ENCODE measurements around the gene ANKRD52. TPM values are rescaled to one million over a fixed set of nuclear protein-coding genes. Genes with fewer than 3 reads are reported as not detected.

The ANKRD52 gene
- total RNA-seq, 1 experiment from 2014 or later, result 56.6 TPM

DNA sequence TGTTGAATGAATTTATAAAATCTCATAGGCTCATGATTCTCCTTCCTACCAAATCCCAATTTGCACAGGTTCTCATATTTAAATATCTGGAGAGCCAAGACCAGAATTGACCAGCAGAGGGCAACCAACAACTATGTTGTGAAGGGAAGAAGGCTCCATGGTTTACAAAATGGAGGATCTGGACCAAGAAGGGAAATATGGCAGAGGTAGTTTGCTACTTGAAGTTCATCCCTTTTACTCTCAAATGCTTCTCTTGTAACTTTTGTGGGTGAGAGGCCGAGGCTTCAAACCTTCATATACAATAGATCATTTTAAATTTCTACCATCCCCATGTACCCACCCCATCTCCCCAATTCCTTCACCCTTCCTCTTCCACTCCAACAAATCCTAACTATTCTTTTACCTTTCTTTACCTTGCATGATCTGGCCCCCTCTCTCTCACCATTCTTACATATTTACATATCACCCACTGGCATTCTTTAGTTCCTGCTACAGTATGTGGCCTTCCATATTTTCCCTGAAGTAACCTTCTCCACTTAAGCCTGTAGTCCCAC is 65.1 kb downstream of the ANKRD52 start:
- POLR2A ChIA-PET, result no interaction called here
- Histone ChIP-seq H3K27me3 (ENCODE audit: insufficient read depth, low read length) (no peaks in the 10 kb centered on the region), H3K9ac (ENCODE audit: low read length) (no peak overlapping the region), H3K4me1 (ENCODE audit: control insufficient read depth in 1 of 2, insufficient read depth in 2 of 2, low read length in 2 of 2) (peaks cover 12 to 24% of the 10 kb centered on the region in 2 experiments), H2AFZ (ENCODE audit: low read depth, low read length, poor library complexity, severe bottlenecking) (peak overlapping the region; percentile 91), H3K4me3 (replicated peaks in 1 of 2; ENCODE audit: low read depth in 1 of 2, low read length in 2 of 2) (no peak overlapping the region), H3K36me3 (ENCODE audit: control insufficient read depth in 1 of 2, insufficient read depth in 2 of 2, low read length in 2 of 2) (no peaks in the 10 kb centered on the region), H3K4me2 (ENCODE audit: low read length) (peak overlapping the region; percentile 3; the same call in 1 of the 2 replicates), H3K27ac (ENCODE audit: low read depth, low read length) (no peak overlapping the region), H4K20me1 (ENCODE audit: insufficient read depth) (no peaks in the 10 kb centered on the region), H3K79me2 (ENCODE audit: insufficient read depth, low read length) (peaks cover 9% of the 10 kb centered on the region), H3K9me2 (ENCODE audit: insufficient read depth) (no peaks in the 10 kb centered on the region), H3K9me3 (ENCODE audit: control insufficient read depth in 1 of 2, insufficient read depth in 1 of 2, low read depth in 1 of 2, low read length in 2 of 2) (no peaks in the 10 kb centered on the region)
- RAD21 ChIA-PET (ENCODE audit: low non-redundant PET in 1 of 2, low total read pairs in 2 of 2, uncharacterized antibody in 2 of 2, unreplicated experiment in 2 of 2), result no interaction called here
- intact Hi-C loops (cut with micrococcal nuclease), result loop anchor here (1.0 to 5.0 kb wide), 4 partner anchors 64 to 399 kb away; no protein-coding TSS in a partner anchor
- DNase-seq (ENCODE audit: low read depth, low spot score) (peak; percentile 80), ATAC-seq (no peak)
- BruUV-seq (replicated peaks), result no TSS peak
- CTCF ChIA-PET, result no interaction called here
- TF ChIP-seq YY1 (IDR thresholded peaks at IDR 0.05; ENCODE audit: extremely low read depth, insufficient replicate concordance, low read depth, low read length) (peak; percentile 93), JUND (IDR thresholded peaks at IDR 0.05) (no peak), MAX (IDR thresholded peaks at IDR 0.05) (no peak), TCF7L2 (IDR thresholded peaks at IDR 0.05; ENCODE audit: borderline replicate concordance, extremely low read depth, insufficient read depth, insufficient read length) (no peak), ELF1 (IDR thresholded peaks at IDR 0.05; ENCODE audit: borderline replicate concordance, low read depth) (no peak), SIN3A (IDR thresholded peaks at IDR 0.05; ENCODE audit: low read depth) (no peak), EZH2 (IDR thresholded peaks at IDR 0.05) (no peak), ZNF274 (IDR thresholded peaks at IDR 0.05; ENCODE audit: low read depth, low read length) (no peak), FOSL1 (IDR thresholded peaks at IDR 0.05; ENCODE audit: low read depth) (no peak), POLR2A (IDR thresholded peaks at IDR 0.05; ENCODE audit: borderline replicate concordance, extremely low read depth, insufficient read depth, insufficient read length) (no peak), RAD21 (IDR thresholded peaks at IDR 0.05; ENCODE audit: low read depth) (peak; percentile 94), SP1 (IDR thresholded peaks at IDR 0.05; ENCODE audit: low read depth) (no peak), SRF (IDR thresholded peaks at IDR 0.05; ENCODE audit: low read depth) (no peak), CEBPB (IDR thresholded peaks at IDR 0.05; ENCODE audit: low read depth) (no peak), EGR1 (IDR thresholded peaks at IDR 0.05; ENCODE audit: low read depth) (no peak), ZFX (IDR thresholded peaks at IDR 0.05) (no peak), EZH2phosphoT487 (IDR thresholded peaks at IDR 0.05; ENCODE audit: borderline replicate concordance) (no peak), POLR2AphosphoS5 (IDR thresholded peaks at IDR 0.05; ENCODE audit: low read depth, low read length) (no peak), ZBTB33 (IDR thresholded peaks at IDR 0.05; ENCODE audit: extremely low read depth, insufficient replicate concordance, low read length) (no peak)
- TF ChIP-seq, protein P1, sequence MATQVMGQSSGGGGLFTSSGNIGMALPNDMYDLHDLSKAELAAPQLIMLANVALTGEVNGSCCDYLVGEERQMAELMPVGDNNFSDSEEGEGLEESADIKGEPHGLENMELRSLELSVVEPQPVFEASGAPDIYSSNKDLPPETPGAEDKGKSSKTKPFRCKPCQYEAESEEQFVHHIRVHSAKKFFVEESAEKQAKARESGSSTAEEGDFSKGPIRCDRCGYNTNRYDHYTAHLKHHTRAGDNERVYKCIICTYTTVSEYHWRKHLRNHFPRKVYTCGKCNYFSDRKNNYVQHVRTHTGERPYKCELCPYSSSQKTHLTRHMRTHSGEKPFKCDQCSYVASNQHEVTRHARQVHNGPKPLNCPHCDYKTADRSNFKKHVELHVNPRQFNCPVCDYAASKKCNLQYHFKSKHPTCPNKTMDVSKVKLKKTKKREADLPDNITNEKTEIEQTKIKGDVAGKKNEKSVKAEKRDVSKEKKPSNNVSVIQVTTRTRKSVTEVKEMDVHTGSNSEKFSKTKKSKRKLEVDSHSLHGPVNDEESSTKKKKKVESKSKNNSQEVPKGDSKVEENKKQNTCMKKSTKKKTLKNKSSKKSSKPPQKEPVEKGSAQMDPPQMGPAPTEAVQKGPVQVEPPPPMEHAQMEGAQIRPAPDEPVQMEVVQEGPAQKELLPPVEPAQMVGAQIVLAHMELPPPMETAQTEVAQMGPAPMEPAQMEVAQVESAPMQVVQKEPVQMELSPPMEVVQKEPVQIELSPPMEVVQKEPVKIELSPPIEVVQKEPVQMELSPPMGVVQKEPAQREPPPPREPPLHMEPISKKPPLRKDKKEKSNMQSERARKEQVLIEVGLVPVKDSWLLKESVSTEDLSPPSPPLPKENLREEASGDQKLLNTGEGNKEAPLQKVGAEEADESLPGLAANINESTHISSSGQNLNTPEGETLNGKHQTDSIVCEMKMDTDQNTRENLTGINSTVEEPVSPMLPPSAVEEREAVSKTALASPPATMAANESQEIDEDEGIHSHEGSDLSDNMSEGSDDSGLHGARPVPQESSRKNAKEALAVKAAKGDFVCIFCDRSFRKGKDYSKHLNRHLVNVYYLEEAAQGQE (IDR thresholded peaks at IDR 0.05; ENCODE audit: low read depth), result no peak
- TF ChIP-seq, protein P2, sequence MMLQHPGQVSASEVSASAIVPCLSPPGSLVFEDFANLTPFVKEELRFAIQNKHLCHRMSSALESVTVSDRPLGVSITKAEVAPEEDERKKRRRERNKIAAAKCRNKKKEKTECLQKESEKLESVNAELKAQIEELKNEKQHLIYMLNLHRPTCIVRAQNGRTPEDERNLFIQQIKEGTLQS (IDR thresholded peaks at IDR 0.05), result no peak

Data from HCT116 (cell line).